Measurements from ENCODE around the gene LRFN3. TPM values are rescaled to one million over a fixed set of nuclear protein-coding genes. Genes with fewer than 3 reads are reported as not detected.
A peak's percentile ranks its signal among the peaks of the same experiment; 100 is the strongest.

The LRFN3 gene
- total RNA-seq, 2 experiments from 2014 or later = 2.8 to 6.0 TPM

- BruUV-seq (replicated peaks) = no TSS peak
- H4K20me1 ChIP-seq (ENCODE audit: insufficient read depth, low read length) = no peaks in the 10 kb centered on the region
- CTCF ChIA-PET (ENCODE audit: unreplicated experiment) = no interaction called here
- TF ChIP-seq EZH2phosphoT487 (IDR thresholded peaks at IDR 0.05; ENCODE audit: borderline replicate concordance, low read depth, low read length) (no peak), CTCF (conservative IDR thresholded peaks at IDR 0.05; ENCODE audit: low read length) (peak; percentile 43; the same call in 1 of the 2 replicates)
- H3K9me3 ChIP-seq (ENCODE audit: low read length) = peaks cover 1% of the 10 kb centered on the region; the same call in 1 of the 2 replicates
- POLR2A ChIA-PET = interaction anchor here (0.5 kb wide), 1 partner anchor 359 kb away, joined by 3 read pairs; no protein-coding TSS in a partner anchor
- H3K27ac ChIP-seq (ENCODE audit: low read depth, low read length, poor library complexity, severe bottlenecking) = no peak overlapping the region
- peaks cover 16% of the 10 kb centered on the region for H3K79me2 ChIP-seq (ENCODE audit: insufficient read depth, low read depth, low read length)
- no peaks in the 10 kb centered on the region for H3K9me2 ChIP-seq (ENCODE audit: insufficient read depth, low read length)
- no peak overlapping the region for H3K4me3 ChIP-seq (ENCODE audit: low read depth, low read length, poor library complexity, severe bottlenecking)
- H3K4me2 ChIP-seq (ENCODE audit: low read length) = peak overlapping the region; percentile 94
- H2AFZ ChIP-seq (ENCODE audit: low read length) = no peak overlapping the region
- DNase-seq (ENCODE audit: low spot score) = no peak
- H3K4me1 ChIP-seq (ENCODE audit: insufficient read depth, low read length, poor library complexity, severe bottlenecking) = peaks cover 16% of the 10 kb centered on the region
- intact Hi-C loops (cut with micrococcal nuclease; ENCODE audit: unreplicated experiment) = no loop called here
- peaks cover 14% of the 10 kb centered on the region; the same call in 1 of the 2 replicates for H3K36me3 ChIP-seq (ENCODE audit: insufficient read depth, low read length)
These were observed 57.9 kb downstream of the LRFN3 start for GRCh38 chr19:35993923-35994598.

Small RNAs within 50 kb of the gene (small RNA-seq; reads per million reads assigned to genes)
- gene AF038458.1 = not detected

Other genes starting within 250 kb of the LRFN3 start
- not detected in 2 replicates for gene ZBTB32, start 231.8 kb upstream of the LRFN3 start, total RNA-seq (2014; rRNA removed; shearing (Covaris generic))
- not detected in 2 replicates for gene ZBTB32, start 231.8 kb upstream of the LRFN3 start, total RNA-seq (2022)
- gene KMT2B, start 218.4 kb upstream of the LRFN3 start, total RNA-seq (2014; rRNA removed; shearing (Covaris generic)) = 18.0 and 25.2 TPM in 2 replicates
- 56.2 and 57.2 TPM in 2 replicates for gene KMT2B, start 218.4 kb upstream of the LRFN3 start, total RNA-seq (2022)
- gene IGFLR1, start 193.9 kb upstream of the LRFN3 start, total RNA-seq (2014; rRNA removed; shearing (Covaris generic)) = 8.5 and 11.4 TPM in 2 replicates
- 18.3 and 21.5 TPM in 2 replicates for gene IGFLR1, start 193.9 kb upstream of the LRFN3 start, total RNA-seq (2022)
- 16.1 and 33.6 TPM in 2 replicates for gene U2AF1L4, start 191.0 kb upstream of the LRFN3 start, total RNA-seq (2014; rRNA removed; shearing (Covaris generic))
- gene U2AF1L4, start 191.0 kb upstream of the LRFN3 start, total RNA-seq (2022) = 35.2 and 37.5 TPM in 2 replicates
- 20.8 and 25.7 TPM in 2 replicates for gene PSENEN, start 190.7 kb upstream of the LRFN3 start, total RNA-seq (2014; rRNA removed; shearing (Covaris generic))
- gene PSENEN, start 190.7 kb upstream of the LRFN3 start, total RNA-seq (2022) = 51.0 and 53.7 TPM in 2 replicates
- gene LIN37, start 187.8 kb upstream of the LRFN3 start, total RNA-seq (2014; rRNA removed; shearing (Covaris generic)) = 6.0 and 11.6 TPM in 2 replicates
- 11.7 and 20.0 TPM in 2 replicates for gene LIN37, start 187.8 kb upstream of the LRFN3 start, total RNA-seq (2022)
- gene HSPB6, start 179.3 kb upstream of the LRFN3 start, total RNA-seq (2014; rRNA removed; shearing (Covaris generic)) = not detected in 2 replicates
- gene HSPB6, start 179.3 kb upstream of the LRFN3 start, total RNA-seq (2022) = 1.7 and 1.8 TPM in 2 replicates
- 15.2 and 17.2 TPM in 2 replicates for gene PROSER3, start 178.2 kb upstream of the LRFN3 start, total RNA-seq (2014; rRNA removed; shearing (Covaris generic))
- gene PROSER3, start 178.2 kb upstream of the LRFN3 start, total RNA-seq (2022) = 66.1 and 70.6 TPM in 2 replicates
- 15.1 and 21.3 TPM in 2 replicates for gene ARHGAP33, start 160.8 kb upstream of the LRFN3 start, total RNA-seq (2014; rRNA removed; shearing (Covaris generic))
- 94.6 and 130 TPM in 2 replicates for gene ARHGAP33, start 160.8 kb upstream of the LRFN3 start, total RNA-seq (2022)
- gene PRODH2, start 123.5 kb upstream of the LRFN3 start, total RNA-seq (2014; rRNA removed; shearing (Covaris generic)) = not detected in 2 replicates
- not detected in 2 replicates for gene PRODH2, start 123.5 kb upstream of the LRFN3 start, total RNA-seq (2022)
- not detected in 2 replicates for gene NPHS1, start 83.9 kb upstream of the LRFN3 start, total RNA-seq (2014; rRNA removed; shearing (Covaris generic))
- gene NPHS1, start 83.9 kb upstream of the LRFN3 start, total RNA-seq (2022) = not detected in 2 replicates
- 0.95 and 1.4 TPM in 2 replicates for gene KIRREL2, start 79.5 kb upstream of the LRFN3 start, total RNA-seq (2014; rRNA removed; shearing (Covaris generic))
- gene KIRREL2, start 79.5 kb upstream of the LRFN3 start, total RNA-seq (2022) = 2.0 and 2.2 TPM in 2 replicates
- 0.13 TPM in 1 of 2 replicates, not detected in the other for gene APLP1, start 67.8 kb upstream of the LRFN3 start, total RNA-seq (2014; rRNA removed; shearing (Covaris generic))
- gene APLP1, start 67.8 kb upstream of the LRFN3 start, total RNA-seq (2022) = 0.70 and 1.2 TPM in 2 replicates
- gene NFKBID, start 35.8 kb upstream of the LRFN3 start, total RNA-seq (2014; rRNA removed; shearing (Covaris generic)) = 48.6 and 57.4 TPM in 2 replicates
- 40.5 and 42.6 TPM in 2 replicates for gene NFKBID, start 35.8 kb upstream of the LRFN3 start, total RNA-seq (2022)
- 8.1 and 15.0 TPM in 2 replicates for gene HCST, start 33.8 kb upstream of the LRFN3 start, total RNA-seq (2014; rRNA removed; shearing (Covaris generic))
- gene HCST, start 33.8 kb upstream of the LRFN3 start, total RNA-seq (2022) = 25.2 and 36.0 TPM in 2 replicates
- gene TYROBP, start 28.1 kb upstream of the LRFN3 start, total RNA-seq (2014; rRNA removed; shearing (Covaris generic)) = not detected in 2 replicates
- not detected in 2 replicates for gene TYROBP, start 28.1 kb upstream of the LRFN3 start, total RNA-seq (2022)
- gene SDHAF1, start 58.8 kb downstream of the LRFN3 start, total RNA-seq (2014; rRNA removed; shearing (Covaris generic)) = 52.6 and 60.9 TPM in 2 replicates
- 24.2 and 26.1 TPM in 2 replicates for gene SDHAF1, start 58.8 kb downstream of the LRFN3 start, total RNA-seq (2022)
- gene SYNE4, start 72.4 kb downstream of the LRFN3 start, total RNA-seq (2014; rRNA removed; shearing (Covaris generic)) = 0.26 and 2.7 TPM in 2 replicates
- 3.1 and 4.5 TPM in 2 replicates for gene SYNE4, start 72.4 kb downstream of the LRFN3 start, total RNA-seq (2022)
- 19.5 and 29.0 TPM in 2 replicates for gene ALKBH6, start 77.8 kb downstream of the LRFN3 start, total RNA-seq (2014; rRNA removed; shearing (Covaris generic))
- gene ALKBH6, start 77.8 kb downstream of the LRFN3 start, total RNA-seq (2022) = 28.7 and 38.2 TPM in 2 replicates
- gene CLIP3, start 96.5 kb downstream of the LRFN3 start, total RNA-seq (2014; rRNA removed; shearing (Covaris generic)) = 0.66 TPM in 1 of 2 replicates, not detected in the other
- gene CLIP3, start 96.5 kb downstream of the LRFN3 start, total RNA-seq (2022) = 2.4 and 2.6 TPM in 2 replicates
- 4.9 and 7.3 TPM in 2 replicates for gene THAP8, start 117.9 kb downstream of the LRFN3 start, total RNA-seq (2014; rRNA removed; shearing (Covaris generic))
- gene THAP8, start 117.9 kb downstream of the LRFN3 start, total RNA-seq (2022) = 7.3 and 7.5 TPM in 2 replicates
- 39.0 and 44.5 TPM in 2 replicates for gene WDR62, start 118.5 kb downstream of the LRFN3 start, total RNA-seq (2014; rRNA removed; shearing (Covaris generic))
- gene WDR62, start 118.5 kb downstream of the LRFN3 start, total RNA-seq (2022) = 60.2 and 65.4 TPM in 2 replicates
- not detected in 2 replicates for gene OVOL3, start 174.8 kb downstream of the LRFN3 start, total RNA-seq (2014; rRNA removed; shearing (Covaris generic))
- not detected in 2 replicates for gene OVOL3, start 174.8 kb downstream of the LRFN3 start, total RNA-seq (2022)
- 149 and 151 TPM in 2 replicates for gene POLR2I, start 178.5 kb downstream of the LRFN3 start, total RNA-seq (2014; rRNA removed; shearing (Covaris generic))
- 76.0 and 78.6 TPM in 2 replicates for gene POLR2I, start 178.5 kb downstream of the LRFN3 start, total RNA-seq (2022)
- gene TBCB, start 179.1 kb downstream of the LRFN3 start, total RNA-seq (2014; rRNA removed; shearing (Covaris generic)) = 198 and 200 TPM in 2 replicates
- gene TBCB, start 179.1 kb downstream of the LRFN3 start, total RNA-seq (2022) = 133 and 136 TPM in 2 replicates
- gene CAPNS1, start 203.7 kb downstream of the LRFN3 start, total RNA-seq (2014; rRNA removed; shearing (Covaris generic)) = 125 and 166 TPM in 2 replicates
- gene CAPNS1, start 203.7 kb downstream of the LRFN3 start, total RNA-seq (2022) = 337 and 339 TPM in 2 replicates
- not detected in 2 replicates for gene COX7A1, start 216.1 kb downstream of the LRFN3 start, total RNA-seq (2014; rRNA removed; shearing (Covaris generic))
- not detected in 2 replicates for gene COX7A1, start 216.1 kb downstream of the LRFN3 start, total RNA-seq (2022)

All from OCI-LY7 (cell line).